Suppressor macrophage treated with lipopolysaccharide for 1 hour (primary cell): Measurements from ENCODE around the gene KLHDC8A.
"Not testable (repeated sequence)": the region's sequence is repeated elsewhere in the genome, so short reads cannot be mapped to it uniquely, and the experiment has no call there.

Source experiments
- DNase-seq, 3 donors: peaks; one replicate each; pipeline ENCODE4 v3.0.0-alpha.2; 2020 to 2022

Gene KLHDC8A

DNA sequence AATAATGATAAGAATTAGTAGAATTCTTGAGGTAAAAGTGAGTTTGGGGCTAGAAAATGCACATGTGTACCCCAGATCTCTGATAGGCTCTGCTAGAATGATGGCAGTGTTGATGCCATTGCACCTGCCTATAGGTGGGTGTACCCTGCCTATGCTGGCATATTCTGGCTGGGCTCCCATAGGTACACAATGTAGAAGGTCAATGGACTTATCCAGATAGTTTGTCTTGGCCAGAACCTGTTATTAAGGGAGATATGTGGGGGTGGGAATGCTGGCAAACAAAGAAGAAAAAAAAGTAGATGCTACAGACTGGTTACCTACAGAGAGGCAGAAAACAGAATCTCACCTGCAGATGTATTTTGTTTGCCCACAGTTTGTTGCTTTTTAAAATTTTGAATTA, 14.1 kb upstream of the KLHDC8A start:
- no peak for DNase-seq

DNA sequence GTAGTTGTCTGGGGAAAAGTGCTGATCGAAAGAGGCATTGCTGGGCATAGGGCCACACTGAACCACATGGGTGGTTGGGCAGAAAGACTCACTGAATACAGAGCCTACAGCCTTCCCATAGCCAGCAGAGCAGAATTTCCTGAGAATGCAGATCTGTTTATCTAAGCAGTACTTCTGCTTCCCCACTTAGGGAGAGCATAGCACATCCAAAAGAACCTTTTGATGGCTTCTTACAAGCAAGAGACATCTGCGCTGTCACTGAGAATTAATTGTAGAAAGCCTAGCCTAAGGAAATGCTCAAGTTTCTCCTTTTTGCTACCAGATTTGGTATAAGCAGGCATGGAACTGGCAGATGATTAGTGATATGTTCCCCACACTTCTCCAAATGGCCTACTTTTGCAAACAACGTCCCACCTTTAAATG, 13.0 kb upstream of the KLHDC8A start:
- DNase-seq: no peak

DNA sequence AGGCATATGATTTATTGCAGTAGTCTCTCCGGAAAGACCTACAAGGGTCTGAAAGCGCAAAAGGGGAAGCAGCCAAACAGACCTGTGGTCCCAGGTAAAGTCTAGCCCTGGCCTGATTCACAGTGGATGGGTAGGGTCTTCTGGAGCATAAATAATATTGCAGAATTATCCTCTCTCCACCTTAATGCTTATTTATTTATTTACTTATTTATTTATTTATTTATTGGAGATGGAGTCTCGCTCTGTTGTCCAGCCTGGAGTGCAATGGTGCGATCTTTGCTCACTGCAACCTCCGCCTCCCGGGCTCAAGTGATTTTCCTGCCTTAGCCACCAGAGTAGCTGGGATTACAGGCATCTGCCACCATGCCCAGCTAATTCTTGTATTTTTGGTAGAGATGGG, 11.8 kb upstream of the KLHDC8A start:
- no peak for DNase-seq

DNA sequence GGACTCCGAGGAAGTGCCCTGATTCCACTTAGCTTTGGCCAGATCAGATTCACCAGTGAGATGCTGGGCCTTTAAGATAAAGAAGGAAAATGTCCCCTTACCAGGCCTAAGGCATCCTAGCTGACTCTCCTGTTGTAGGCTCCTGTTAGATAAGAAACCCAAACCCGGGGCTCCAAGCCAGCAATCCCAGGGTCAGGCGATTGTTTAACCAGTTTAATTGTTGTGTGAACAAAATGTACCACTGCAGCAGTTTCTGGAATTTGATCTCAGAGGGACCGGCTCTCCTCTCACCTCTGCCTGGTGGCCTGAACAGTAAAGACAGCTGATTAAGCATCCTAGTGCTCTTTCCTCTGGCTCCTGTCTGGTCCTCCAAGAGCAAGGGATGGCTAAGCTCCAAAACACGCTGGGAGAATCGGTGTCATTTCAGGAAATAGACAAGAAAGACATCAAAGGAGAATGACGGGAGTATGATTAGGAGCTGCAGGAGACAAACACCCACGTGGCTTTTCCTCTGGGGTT, 9.3 kb upstream of the KLHDC8A start:
- no peak for DNase-seq

DNA sequence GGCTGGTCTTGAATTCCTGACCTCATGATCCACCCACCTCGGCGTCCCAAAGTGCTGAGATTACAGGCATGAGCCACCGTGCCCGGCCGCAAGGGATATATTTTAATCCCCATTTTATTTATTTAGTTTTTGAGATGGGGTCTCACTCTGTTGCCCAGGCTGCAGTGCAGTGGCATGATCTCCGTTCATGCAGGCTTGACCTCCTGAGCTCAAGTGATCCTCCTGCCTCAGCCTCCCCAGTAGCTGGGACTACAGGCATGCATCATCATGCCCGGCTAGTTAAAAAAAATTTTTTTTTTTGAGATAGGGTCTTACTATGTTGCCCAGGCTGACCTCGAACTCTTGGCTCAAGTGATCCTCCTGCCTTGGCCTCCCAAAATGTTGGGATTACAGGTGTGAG, 8.4 kb upstream of the KLHDC8A start:
- not testable (repeated sequence) for DNase-seq

DNA sequence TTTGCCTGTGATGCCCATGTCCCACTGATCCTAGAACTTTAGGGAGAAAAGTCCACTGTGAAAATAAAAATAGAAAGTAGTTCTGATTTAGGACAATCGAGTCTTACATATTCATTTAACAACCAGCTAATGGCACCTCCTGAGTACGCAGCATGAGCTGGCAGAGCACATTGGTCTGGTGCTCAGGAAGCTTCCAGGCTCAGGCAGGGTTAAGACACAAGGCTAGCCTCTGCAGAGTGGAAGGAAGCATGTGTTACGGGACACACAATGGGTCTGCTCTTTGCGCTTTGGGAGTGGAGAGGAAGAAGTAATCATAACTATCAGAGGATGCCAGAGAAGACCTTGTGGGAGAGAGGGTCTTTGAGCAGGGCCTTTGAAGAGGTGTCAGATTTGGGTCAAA, 4.2 kb upstream of the KLHDC8A start:
- DNase-seq: no peak

DNA sequence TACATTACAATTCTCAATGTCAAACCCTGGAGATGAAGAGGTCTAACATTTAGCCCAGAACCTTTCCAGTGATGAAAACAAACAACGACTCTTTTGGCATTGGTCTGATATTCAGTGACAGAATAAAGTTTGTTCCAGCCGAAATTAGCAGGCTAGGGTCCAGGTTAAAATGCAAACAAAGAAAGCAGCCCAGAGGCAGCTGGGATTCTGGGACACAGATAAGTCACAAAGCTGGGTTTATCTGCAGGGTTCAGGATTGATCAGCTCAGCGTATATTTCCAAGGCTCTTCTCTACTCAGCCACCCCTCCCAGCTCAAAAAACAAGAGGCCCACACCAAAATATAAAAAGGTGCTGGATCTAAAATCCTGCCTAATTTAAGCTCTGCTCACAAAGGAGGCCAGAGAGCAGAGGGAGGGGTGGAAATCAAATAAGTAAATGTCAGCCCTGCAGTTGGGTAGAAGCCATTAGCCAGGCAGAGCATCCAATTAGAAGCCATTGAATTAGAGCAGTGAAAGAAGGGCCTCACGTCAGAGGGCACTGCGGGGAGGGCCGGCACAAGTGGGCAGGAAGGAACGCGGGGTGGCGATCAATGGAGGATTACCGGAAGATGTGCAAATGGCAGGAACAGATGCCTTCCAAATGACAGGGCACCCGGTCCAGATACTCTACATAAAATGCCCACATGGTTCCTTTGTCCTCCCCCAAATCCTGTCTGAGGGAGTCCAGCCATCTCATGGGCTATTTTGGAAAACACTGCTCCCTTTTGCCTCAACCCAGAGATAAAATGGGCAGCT, 3.2 kb upstream of the KLHDC8A start:
- no peak for DNase-seq

DNA sequence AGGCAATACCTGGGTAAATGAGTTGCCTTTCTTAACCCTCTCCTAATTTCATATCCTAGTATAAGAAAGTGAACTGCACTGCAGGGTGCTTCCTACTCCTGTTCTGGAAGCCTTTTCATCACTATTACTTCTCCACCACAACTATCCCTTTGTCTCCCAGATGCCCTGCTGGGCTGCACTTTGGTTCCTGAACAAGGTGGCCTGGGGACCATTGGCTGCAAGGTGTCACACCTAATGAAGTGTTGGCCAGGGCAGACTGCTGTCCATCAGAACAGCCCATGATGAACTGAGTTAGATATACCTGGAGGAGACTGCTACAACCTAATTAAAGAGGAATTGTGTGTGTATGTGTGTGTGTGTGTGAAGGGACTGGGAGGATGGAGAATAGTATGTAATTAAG, 1.9 kb upstream of the KLHDC8A start:
- no peak for DNase-seq

DNA sequence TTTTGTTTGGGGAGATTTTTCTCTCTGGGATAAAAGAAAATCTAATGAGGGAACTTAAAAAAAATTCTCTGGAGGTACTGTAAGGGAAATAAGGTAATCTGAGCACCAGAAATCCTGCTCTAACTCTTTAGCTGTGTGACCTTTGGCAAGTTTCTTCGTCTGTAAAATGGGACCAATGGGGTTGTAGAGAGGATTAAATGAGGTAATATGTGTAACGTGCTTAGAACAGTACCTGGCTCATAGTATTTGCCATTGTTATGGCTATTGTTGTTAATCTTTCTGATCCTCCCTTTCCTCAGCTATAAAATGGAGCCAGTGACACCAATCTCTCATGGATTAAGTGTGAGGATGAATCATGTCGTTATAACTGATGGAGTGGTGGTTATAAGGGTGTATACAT, 845 bp upstream of the KLHDC8A start:
- no peak for DNase-seq

DNA sequence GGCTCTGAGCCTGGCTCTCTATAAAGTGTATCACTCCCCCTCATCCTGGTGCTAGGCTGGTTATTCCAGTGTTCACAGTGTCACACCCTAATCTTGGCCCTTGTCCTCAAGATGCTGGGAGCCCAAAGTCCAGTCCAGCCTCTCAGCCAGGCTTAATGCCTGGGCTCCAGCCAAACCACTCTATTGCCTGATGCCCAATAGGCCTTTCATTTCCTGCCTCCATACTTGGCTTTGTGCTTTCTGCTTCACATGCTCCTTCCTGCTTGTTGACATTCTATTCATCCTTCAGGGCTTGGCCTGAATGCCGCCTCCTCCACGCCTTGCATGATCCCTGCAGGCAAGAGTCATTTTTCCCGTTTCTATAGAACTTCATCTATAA, 1.7 kb downstream of the KLHDC8A start:
- DNase-seq: no peak

DNA sequence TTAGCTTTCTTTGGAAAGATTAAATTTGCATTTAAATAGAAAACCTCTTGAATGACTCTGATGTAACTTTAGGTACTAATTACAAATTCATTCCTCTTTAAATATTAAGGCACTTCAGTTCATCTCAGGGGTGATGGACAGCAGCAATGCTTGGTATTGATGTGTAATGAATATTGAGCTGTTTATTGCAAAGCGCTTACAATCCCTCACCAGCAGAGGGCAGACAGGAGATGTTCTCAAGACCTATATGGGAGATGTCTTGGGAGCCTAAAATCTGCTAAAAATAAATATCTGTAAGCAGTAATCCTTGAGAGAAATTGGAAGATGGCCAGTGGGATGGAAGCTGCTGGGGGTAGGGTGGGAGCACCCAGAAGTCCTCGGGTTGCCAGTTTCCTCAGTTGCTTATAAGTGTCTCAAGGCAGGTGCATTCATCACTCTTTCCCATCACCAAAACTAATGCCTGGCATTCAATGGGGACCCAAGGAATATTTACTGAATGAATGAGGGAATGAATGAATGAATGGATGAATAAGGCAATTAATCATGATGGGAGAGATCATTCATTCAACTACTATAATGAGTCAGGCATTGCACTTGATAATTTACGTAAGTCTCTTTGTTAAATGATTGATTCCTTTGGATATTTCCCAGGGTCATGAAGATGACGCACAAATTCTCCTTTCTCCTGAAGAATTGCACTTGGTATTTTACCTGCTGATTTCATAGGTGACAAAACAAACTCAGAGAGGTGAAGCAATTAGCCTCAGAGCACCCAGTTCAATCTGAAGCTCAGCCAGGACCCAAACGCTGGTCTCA, 2.3 kb downstream of the KLHDC8A start:
- peak; percentile 70 to 86 (median 82) for DNase-seq

DNA sequence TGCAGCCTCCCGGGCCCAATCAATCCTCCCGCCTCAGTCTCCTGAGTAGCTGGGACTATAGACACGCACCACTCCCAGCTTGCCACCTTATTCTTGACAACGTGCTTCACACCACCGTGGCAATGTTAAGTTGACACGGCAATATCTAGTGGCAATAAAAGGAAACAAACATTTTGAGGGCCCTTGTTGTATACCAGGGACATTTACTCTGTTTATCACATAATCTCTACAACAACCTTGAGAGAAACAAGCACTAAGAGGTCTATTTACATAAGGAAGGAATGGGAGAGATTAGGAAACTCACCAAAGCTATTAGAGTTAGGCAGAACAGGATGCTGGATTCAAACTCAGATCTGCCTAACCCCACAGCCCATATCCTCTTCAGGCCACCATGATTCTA, 3.1 kb downstream of the KLHDC8A start:
- no peak for DNase-seq

DNA sequence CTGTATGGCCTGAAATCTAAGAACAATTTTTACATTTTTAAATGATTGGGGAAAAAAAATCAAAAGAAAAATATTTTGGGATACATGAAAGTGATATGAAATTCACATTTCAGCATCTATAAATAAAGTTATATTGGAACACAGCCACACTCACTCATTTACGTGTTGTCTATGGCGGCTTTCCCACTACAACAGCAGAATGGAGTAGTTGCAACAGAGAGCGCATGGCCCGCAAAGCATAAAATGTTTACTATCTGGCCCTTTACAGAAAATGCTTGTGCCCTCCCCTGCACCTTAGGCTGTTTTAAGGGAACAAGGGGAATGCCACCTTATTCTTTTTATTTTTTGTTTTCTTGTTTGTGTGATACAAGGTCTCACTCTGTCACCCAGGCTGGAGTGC, 3.5 kb downstream of the KLHDC8A start:
- DNase-seq: no peak

DNA sequence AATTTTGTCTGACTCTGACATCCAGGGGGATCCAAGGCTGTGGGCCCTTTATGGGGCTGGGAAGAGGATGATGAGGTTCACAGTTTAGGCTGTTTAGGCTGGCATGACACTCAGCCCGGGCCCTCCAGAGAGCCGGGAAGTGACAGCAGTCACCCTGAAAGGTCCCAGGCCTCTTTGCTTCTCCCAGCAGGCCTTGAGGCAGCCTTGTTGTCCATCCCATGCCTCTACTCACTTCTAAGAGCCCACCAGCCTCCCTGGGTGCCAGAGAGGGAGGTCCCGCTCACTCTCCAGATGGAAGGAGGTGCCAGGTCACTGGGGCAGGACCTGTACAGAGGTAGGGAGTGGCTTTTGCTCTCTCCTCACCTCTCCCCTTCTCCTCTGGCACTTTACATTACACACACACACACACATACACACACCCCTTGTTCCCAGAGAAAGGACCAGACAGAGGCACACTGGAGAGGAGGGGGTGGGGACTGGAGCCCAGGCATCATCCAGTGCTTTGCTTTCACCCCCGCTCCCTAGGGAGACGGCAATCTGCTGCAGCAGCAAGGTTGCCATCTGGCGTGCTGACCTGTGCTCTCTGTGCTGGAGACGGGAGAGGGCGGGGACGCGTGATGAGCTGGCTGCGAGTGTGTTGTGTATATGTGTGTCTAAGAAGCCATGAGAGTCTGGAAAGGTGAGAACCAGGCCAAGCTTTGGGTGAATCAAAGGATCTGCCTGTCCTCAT, 4.6 kb downstream of the KLHDC8A start:
- no peak for DNase-seq

DNA sequence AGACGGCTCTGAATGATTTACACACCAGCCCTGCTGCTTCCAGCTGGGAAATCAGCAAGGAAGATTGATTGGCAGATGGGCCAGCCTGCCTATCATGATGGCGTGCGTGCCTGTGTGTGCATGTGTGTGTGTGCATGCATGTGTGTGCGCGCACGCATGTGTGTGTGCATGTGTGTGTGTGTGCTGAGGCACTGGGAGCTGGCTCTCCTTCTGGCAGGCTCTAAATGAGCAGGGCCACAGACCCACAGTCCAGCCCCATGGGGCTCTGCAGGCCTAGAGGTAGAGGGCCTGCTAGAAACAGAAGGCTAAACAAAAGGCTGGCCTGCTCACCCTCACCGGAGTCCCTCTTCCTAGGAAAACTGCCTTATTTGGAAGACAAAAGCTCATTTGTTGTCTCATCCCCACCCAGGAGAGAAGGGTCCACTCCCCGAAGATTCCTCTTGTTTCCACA, 6.0 kb downstream of the KLHDC8A start:
- DNase-seq: no peak

DNA sequence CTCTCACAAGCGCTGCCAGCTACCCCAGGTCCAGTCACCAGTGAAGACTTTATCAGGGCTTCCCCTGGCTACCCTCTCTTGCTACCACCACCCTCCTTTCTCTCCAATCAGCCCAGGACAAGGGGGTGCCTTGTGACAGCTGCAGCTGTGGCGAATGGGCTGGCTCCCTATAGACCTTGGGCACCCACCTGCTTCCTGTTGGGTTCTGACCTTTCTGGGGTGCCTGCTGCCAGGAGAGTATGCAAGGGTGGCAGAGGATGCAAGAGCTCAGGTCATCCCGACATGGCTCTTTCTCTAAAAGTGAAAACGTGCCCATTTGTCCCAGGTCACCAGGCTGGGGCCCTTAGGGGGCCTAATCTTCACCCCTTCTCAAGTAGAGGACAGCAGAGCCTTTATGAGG, 6.6 kb downstream of the KLHDC8A start:
- no peak for DNase-seq

DNA sequence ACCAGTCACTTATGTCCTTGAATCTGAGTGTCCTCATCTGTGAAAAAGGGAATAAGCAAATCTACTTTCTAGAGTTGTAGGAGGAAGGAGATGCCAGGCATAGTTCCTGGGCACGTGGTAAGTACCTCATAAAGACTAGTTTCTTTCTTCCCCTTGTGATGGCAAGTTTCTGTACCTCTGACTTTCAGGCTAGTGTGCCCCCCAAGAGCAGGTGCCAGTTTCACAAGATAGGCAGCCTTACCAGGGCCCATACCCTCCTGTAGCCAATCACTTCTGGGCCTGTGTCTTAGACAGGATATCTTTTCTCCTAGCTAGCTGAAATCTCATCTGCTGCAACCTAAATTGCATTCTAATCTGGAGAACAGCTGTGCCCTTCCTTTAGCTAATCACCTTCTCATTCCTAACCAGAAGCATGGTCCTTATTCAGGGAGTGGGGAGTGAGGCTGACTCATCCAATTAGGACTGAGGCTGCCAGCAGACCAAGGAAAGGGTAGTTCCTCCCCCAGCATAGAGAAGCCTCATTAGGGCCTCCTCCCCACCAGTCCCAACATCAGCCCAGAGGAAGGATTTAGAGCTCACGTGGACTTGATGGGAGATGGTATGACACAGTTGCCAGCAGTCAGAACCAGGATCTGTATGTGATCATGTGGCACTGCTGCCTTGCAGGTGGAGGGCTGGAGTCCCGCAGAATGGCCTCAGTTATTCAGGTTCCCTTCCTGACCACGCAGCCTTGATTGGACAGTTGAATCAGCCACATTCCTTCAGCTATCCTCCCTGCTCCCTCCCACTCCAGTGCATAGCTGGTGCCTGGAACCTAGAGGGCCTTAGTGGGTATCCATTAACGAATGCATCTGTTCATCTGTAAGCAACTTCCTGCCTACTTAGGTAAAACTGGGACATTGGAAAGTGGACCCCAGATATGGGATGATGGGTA, 7.9 kb downstream of the KLHDC8A start:
- DNase-seq: peak in 2 of 3 donors; percentile 31 to 32

DNA sequence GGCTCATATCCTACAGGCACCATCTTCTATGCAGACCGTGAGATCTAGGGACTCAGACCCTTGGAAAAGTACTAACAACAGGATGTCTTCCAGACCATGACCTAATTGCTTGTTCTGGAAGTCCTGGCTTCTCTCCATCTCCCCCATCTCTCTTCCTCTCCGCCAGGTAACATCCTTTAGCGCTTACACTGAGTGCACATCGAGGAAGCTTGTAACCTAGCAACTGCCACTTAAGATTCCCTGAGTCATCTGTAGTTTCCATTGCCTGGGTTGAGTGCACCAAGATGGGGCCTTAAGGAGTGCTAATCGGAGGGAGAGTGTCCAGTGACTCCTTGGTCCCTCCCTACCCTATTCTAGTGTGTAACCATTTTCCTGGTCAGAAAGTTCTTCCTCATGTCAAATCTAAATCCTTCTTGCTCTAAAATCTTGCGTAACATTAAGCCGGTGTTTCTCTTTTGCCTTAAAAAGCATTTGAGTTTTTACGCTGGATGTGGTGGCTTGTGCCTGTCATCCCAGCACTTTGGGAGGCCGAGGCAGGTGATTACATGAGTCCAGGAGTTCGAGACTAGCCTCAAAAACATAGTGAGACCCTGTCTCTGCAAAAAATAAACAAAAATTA, 9.7 kb downstream of the KLHDC8A start:
- DNase-seq: peak in 1 of 3 donors; percentile 23

DNA sequence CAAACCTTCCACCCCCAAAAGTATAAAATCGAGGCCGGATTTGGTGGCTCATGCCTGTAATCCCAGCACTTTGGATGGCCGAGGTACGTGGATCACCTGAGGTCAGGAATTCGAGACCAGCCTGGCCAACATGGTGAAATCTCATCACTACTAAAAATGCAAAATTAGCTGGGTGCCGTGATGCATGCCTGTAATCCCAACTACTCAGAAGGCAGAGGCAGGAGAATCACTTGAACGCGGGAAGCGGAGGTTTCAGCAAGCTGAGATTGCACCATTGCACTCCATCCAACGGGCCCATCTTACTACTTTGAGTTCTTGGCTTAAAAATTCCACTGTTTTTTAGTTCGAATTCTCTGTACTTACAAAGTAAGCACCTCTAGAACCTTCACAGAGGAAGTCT, 11.0 kb downstream of the KLHDC8A start:
- no peak for DNase-seq

DNA sequence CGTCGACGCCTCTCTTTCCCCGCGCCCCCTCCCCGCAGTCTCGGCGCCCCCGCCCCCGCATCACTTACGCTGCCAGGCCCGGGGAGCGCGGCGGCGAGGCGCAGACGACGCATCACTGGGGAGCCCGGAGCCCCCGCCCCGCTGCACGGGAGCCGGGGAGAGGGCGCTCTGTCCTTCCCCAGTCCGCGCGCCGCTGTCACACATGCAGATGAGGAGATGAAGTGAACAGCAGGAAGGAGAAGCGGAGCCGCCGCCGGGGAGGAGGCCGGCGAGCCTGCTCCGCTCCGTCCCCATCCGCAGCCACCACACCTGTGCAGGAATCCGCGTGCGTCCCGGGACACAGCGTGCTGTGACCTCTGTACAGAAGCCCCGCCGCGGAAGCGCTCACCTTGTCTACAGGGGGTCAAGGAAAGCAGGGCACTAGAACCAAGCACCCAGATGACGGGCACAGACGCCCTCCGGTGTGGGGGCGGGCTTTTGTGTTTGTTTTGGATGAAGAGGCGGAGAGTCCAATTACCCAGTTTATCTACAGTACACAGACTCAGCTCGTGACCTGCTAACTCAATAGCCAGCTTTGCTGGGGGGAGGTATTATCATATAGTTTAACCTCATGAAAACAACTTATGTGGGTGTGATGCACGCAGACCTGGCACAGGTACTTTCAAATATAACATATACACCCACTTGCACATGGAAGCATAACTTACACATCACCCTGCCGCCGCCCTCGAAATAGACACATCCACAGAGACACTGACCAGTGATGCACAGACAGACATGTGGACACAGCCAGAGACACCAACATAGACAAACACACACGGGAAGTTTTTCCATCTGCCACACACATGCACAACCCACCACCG, 12.4 kb downstream of the KLHDC8A start:
- peak; percentile 47 to 70 (median 52) for DNase-seq
